Cardiac atrium fibroblast (primary cell): ENCODE results near the gene DIDO1. TPM values are rescaled to one million over a fixed set of nuclear protein-coding genes. Genes with fewer than 3 reads are reported as not detected.

ENCODE experiments used
- total RNA-seq: library from RNA; depleted of rRNA; stranded (reverse); fragments of >200 nt; gene quantifications from 2 replicates; pipeline ENCODE4 v1.2.3, GENCODE V29; 2015

The DIDO1 gene
- 17.0 and 19.3 TPM in 2 replicates for total RNA-seq

GRCh38 chr20:62926229-62927127 is at the start of gene DIDO1:
Gene DIDO1 (minus strand): TSS chr20:62926505.

GRCh38 chr20:62952373-62952967 is 26.2 kb upstream of the DIDO1 start, which contains the start of gene SLC17A9:
Gene SLC17A9 (plus strand): TSS chr20:62952709. CDS start chr20:62952831, 122 bp downstream.

GRCh38 chr20:62938105-62938888 is 12.0 kb upstream of the DIDO1 start, which contains the start of gene GID8:
Gene GID8 (plus strand): TSS chr20:62938147. CDS start chr20:62941503, 3,356 bp downstream.

GRCh38 chr20:62861726-62862336 is 64.5 kb downstream of the DIDO1 start, which contains the start of gene TCFL5:
Gene TCFL5 (minus strand): TSS chr20:62861822. CDS start chr20:62861670, 152 bp downstream.

Other genes with a start within 250 kb of the DIDO1 start
- gene NTSR1, start 217.7 kb downstream of the DIDO1 start, total RNA-seq, result not detected in 2 replicates
- gene MRGBP, start 130.0 kb downstream of the DIDO1 start, total RNA-seq, result 15.3 and 17.0 TPM in 2 replicates
- 40.8 and 46.8 TPM in 2 replicates for gene OGFR, start 121.7 kb downstream of the DIDO1 start, total RNA-seq
- gene COL9A3, start 109.5 kb downstream of the DIDO1 start, total RNA-seq, result 19.7 and 22.5 TPM in 2 replicates
- 8.6 and 13.2 TPM in 2 replicates for gene TCFL5, start 64.7 kb downstream of the DIDO1 start, total RNA-seq
- 21.5 and 23.7 TPM in 2 replicates for gene GID8, start 11.6 kb upstream of the DIDO1 start, total RNA-seq
- gene SLC17A9, start 26.2 kb upstream of the DIDO1 start, total RNA-seq, result 6.3 and 19.3 TPM in 2 replicates
- not detected in 2 replicates for gene BHLHE23, start 80.5 kb upstream of the DIDO1 start, total RNA-seq